ENCODE results near the gene ECEL1.

The ECEL1 gene

DNA sequence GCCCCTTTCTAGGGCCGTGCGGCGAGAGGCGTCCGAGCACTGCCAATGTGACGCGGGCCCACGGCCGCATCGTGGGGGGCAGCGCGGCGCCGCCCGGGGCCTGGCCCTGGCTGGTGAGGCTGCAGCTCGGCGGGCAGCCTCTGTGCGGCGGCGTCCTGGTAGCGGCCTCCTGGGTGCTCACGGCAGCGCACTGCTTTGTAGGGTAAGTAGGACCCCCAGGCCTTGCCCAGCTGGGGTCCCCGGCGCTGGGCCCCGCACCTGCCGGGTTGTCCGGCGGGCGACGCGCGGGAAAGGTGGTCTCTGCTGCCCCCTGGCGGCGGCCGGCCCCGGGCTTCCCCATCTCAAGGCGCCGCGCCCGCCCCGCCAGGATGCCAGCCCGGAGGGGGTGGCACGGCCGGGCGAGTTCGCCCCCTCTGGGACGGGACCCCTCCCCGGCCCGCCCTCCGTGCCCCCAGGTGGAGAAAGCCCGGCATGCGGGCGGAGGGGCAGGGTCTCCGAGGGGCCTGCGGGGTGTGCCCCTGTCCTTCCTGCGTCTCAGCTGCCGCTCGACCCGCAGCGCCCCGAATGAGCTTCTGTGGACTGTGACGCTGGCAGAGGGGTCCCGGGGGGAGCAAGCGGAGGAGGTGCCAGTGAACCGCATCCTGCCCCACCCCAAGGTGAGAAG, 34.5 kb upstream of the ECEL1 start:
- peak; percentile 45 for DNase-seq

DNA sequence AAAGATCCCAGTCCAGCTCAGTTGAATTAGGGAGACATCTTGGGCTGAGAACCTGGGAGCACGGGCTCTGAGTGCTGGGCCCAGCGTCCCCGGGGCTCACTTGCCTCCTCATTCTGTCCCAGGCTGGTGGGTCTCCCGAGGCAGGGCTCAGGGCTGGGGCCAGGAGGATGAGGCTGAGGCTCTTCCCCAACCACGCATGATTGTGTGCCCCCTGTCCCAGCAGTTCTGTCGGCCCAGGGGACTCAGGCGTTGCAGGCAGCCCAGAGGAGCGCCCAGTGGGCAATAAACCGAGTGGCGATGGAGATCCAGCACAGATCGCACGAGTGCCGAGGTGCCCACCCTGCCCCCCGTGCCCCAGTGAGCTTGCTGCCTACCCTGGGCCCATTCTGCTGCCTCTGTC, 33.5 kb upstream of the ECEL1 start:
- DNase-seq: no peak

GRCh38 chr2:232520489-232520888, 32.9 kb upstream of the ECEL1 start:
- no peak for DNase-seq

GRCh38 chr2:232519581-232520438, 32.2 kb upstream of the ECEL1 start, which contains the start of gene PRSS56:
Gene PRSS56 (plus strand): TSS chr2:232520388. CDS start chr2:232520599, 211 bp downstream.
- DNase-seq: no peak

DNA sequence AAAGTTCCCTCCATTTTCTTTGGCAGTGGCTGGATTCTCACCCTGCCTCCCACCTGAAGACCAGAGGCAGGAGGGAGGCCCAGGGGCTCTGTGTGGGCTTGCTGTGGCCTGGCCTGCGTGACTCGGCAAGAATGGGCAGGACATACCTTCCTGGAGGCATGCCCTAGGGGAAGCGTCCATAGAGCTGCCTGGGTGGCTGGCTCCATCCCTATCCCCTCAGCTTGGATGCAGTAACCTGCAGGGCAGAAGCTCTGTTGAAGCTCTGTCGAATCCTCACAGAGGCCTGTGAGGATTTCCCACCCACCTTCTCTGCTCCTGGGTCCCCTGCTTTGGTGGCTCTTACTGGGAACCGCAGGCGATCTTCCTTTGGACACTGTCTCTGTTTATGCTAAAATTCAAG, 31.2 kb upstream of the ECEL1 start:
- DNase-seq: no peak

DNA sequence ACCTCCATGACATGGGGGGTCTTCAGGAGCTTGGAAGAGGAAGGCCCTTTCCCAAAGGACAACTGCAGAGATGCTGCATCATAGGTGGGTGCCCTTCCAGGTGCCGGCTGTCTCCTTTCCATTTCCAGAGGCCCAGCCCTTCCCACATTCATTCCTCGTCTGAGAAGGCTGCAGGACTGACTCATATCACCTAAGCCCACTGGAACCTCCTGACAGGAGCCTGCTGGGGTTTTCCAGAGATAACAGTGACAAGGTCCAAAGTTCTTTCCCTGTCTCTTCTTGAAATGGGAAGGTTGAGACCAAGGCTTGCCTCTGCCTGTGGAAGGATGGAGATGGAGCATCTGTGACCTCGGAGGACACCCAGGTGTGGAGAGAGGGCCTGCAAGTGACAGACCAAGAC, 28.9 kb upstream of the ECEL1 start:
- no peak for DNase-seq

GRCh38 chr2:232515639-232516038, 28.0 kb upstream of the ECEL1 start:
- no peak for DNase-seq

DNA sequence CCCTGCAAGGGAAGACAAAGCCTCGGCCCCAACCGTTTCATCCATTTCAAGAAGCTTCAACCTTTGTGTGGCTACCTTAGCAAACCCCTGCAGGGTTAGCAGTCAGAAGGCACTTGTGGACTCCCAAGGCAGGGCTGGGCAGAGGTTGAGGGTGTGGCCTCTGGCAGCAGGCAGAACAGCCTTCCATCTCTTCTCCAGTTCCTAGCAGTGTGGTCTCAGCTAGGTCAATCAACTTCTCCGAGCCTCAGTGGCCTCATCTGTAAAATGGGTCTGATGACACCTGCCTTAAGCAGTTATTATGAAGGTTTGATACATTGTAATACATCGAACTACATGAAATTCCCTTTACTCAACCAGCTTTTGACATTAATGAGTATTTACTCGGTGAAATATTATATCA, 25.7 kb upstream of the ECEL1 start:
- DNase-seq: no peak

DNA sequence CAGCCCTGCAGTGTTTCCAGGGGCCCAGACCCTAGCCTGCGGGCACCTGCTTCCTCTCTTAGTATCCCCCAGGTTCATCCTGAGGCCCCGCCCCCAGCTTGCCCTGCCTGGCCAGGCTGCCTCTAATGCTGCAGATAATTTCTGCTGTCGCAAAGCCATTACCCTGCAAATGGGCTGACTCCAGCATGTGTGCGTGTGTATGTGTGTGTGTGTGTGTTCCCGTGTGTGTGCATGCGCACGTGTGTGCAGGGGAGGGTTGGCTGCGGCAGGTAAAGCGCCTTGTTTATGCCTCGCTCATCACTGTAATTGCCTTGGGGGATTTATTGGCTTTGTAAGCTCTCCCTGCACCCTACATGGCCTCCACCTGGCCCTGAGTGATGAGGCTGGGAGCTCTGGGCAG, 25.0 kb upstream of the ECEL1 start:
- DNase-seq: no peak

DNA sequence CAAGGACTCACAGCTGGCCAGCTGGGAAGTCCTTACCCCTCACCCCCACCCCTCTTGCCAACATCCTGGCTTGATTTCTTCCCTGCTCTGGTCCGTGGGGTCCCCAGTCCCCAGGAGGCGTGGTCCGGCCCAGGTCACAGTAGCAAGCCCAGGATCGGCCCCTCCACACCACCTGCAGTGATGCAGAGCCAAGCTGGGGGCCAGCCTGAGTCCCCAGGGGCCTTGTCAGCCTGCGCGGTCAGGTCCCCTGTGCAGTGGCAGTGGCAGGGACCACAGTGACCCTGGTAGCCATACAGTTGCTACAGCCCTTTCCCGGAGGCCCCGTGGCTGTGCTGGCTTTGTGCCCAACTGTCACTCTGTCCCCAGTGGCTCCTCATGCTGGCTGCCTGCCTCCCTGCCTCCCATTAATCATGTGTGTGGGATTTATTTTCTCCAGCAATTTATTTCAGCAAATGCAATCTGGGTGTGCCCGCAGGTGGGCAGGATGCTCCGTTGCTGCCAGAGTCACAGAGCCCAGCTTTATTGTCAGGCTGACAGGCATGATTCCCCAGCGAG, 23.8 kb upstream of the ECEL1 start:
- DNase-seq: no peak

GRCh38 chr2:232508251-232508650, 20.6 kb upstream of the ECEL1 start:
- DNase-seq: no peak

DNA sequence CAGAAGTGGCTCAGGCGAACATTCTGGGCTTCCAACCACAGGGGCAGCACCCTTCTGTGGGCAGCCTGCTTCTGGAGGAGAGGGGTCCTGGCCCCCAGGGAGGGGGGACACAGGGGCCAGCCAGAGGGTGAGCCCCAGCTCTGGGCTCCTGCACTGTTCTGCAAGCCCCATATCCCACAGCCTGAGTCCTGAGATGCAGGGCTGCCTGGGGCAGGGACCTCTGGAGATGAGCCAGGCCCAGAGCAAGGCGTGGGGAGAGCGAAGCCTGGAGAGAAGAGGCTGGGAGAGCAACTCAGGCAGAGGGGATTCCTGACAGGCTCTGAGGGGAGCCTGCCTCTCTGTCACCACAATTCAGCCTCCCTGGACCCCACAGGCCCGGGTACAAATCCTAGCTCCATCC, 19.1 kb upstream of the ECEL1 start:
- no peak for DNase-seq

- DNase-seq: no peak
These were observed 18.2 kb upstream of the ECEL1 start for GRCh38 chr2:232505856-232506255.

DNA sequence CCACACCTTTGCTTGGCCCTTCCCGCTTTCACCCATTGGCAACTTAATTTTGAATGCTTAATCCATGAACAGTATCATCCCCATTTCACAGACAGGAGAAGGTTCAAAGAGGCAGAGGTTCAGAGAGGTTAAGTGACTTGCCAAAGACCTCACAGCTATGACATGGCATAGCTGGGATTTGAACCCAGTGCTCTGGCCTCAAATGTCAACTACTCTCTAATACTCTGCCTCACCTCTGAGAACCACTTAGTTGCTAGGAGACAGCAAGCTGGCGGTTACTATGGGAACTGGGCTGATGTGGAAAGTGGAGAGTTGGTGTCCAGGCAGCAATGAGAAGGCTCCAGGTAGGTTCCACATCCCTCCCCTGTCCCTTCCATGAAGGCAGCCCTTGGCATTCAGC, 16.8 kb upstream of the ECEL1 start:
- DNase-seq: no peak

GRCh38 chr2:232503809-232504323, 16.2 kb upstream of the ECEL1 start:
- DNase-seq: no peak

GRCh38 chr2:232502911-232503808, 15.5 kb upstream of the ECEL1 start:
- DNase-seq: peak; percentile 26

DNA sequence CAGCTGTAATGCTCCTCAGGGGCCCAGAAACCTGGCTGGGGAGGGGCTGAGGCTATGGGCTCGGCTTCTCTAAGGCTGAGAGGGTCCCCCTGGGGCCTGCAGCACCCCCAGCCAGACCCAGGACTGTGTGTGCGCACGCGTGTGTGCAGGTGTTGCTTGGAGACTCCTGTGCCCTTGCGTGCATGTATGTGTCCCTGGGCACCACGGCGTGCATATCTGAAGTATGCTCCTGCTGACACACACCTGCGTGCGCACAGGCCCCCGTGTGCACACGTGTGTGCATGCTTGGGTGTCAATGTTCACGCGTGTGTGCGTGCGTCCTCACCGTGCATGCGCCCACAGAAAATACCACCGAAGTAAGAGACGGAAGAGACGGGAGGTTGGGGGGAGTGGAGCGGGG, 14.9 kb upstream of the ECEL1 start:
- DNase-seq: no peak

DNA sequence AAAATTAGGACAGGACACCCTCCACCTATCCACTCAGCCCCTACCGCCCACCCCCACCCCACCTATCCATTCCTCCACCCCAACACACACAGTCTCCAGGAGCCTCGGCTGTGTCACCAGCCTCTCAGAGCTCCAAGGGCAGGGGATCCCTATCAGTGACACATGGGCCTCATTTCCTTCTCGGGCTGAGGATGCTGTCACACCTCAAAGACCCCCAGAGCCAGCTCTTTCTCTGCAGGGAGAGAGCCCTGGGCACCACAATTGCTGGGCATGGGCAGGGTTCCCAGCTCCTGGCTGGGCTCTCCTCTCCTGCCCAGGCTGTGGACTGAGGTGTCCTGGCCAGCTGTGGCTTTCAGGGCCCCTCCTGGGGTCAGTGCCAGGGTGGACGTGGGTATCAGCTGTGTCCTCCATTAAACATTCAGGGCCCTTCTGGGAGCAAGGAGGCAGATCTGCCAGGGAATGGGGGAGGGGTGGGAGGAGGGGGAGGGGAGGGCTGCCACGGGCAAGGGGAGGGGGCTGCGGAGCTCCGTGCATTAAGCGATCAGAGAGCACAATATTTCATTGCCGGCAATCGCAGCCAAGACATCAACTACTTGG, 14.3 kb upstream of the ECEL1 start:
- no peak for DNase-seq

- DNase-seq: no peak
These were observed 13.7 kb upstream of the ECEL1 start for GRCh38 chr2:232501331-232501771.

GRCh38 chr2:232498452-232498851, 10.8 kb upstream of the ECEL1 start:
- no peak for DNase-seq

DNA sequence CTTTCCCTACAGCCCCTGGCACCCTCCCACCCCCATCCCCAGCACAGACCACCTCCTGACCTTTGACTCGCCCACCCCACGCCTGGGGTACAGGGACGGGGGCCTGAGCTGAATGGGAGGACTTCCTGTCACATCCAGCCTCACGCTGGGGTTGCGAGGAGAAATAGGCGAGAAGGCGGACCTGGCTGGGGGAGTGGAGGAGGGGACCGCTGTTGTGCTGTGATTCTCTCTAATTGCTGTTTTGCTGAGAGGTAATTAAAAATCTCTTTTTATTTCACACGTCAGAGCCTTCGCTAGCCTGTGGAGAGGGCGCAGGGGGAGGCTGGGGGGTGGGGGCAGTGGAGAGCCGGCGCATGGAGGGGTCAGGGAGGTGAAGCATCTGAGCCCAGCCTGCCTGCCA, 9.7 kb upstream of the ECEL1 start:
- no peak for DNase-seq
